Mucosa of stomach (tissue), 1 donor: Measurements from ENCODE around the gene DCAF15.
"Not testable (repeated sequence)": the region's sequence is repeated elsewhere in the genome, so short reads cannot be mapped to it uniquely, and the experiment has no call there.

ENCODE experiments used
- H3K27me3 ChIP-seq: one replicate; pipeline ENCODE4 v1.7.0; 2013; ENCODE audit warnings: mild to moderate bottlenecking, low read length; ENCODE audit not compliant: control insufficient read depth, insufficient read depth
- H3K36me3 ChIP-seq: one replicate; pipeline ENCODE4 v1.7.0; 2013; ENCODE audit warnings: low read length; ENCODE audit not compliant: control insufficient read depth, insufficient read depth
- H3K4me1 ChIP-seq: one replicate; pipeline ENCODE4 v1.7.0; 2013; ENCODE audit warnings: mild to moderate bottlenecking, low read length; ENCODE audit not compliant: control insufficient read depth, insufficient read depth
- H3K4me3 ChIP-seq: one replicate; pipeline ENCODE4 v1.7.0; 2013; ENCODE audit warnings: low read length
- H3K9ac ChIP-seq: one replicate; pipeline ENCODE4 v1.7.0; 2013; ENCODE audit warnings: mild to moderate bottlenecking, low read length, moderate library complexity
- H3K9me3 ChIP-seq: one replicate; pipeline ENCODE4 v1.7.0; 2013; ENCODE audit warnings: mild to moderate bottlenecking, low read length, moderate library complexity; ENCODE audit not compliant: control insufficient read depth
- donor health status: Pancreatic carcinoma.

The DCAF15 gene

DNA sequence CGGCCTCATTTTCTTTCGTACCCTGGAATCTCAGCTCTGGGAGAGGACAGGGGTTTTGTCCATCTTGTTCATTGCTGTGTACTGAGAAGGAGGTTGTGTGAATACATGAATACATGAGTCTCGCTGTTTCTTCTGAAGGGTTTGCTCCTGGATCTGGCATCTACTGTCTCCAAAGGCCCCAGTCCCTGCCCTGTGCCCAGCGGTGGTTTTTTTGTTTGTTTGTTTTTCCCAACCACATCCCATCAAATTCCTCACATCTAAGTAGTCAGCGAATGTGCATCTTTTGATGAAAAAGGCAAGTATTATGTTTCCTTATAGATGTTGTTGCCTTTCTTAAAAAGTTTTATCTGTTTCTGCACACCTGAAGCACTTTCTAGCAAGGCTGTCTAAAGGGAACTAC is 12.5 kb downstream of the DCAF15 start:
- H3K27me3 ChIP-seq, result no peaks in the 10 kb centered on the region
- no peaks in the 10 kb centered on the region for H3K36me3 ChIP-seq
- no peaks in the 10 kb centered on the region for H3K9me3 ChIP-seq
- no peak overlapping the region for H3K9ac ChIP-seq
- no peaks in the 10 kb centered on the region for H3K4me1 ChIP-seq
- no peak overlapping the region for H3K4me3 ChIP-seq

- Histone ChIP-seq H3K4me3 (no peak overlapping the region), H3K36me3 (no peaks in the 10 kb centered on the region), H3K9me3 (no peaks in the 10 kb centered on the region), H3K9ac (no peak overlapping the region), H3K4me1 (no peaks in the 10 kb centered on the region), H3K27me3 (no peaks in the 10 kb centered on the region)
Measured at GRCh38 chr19:13965377-13965896, 13.1 kb downstream of the DCAF15 start.

DNA sequence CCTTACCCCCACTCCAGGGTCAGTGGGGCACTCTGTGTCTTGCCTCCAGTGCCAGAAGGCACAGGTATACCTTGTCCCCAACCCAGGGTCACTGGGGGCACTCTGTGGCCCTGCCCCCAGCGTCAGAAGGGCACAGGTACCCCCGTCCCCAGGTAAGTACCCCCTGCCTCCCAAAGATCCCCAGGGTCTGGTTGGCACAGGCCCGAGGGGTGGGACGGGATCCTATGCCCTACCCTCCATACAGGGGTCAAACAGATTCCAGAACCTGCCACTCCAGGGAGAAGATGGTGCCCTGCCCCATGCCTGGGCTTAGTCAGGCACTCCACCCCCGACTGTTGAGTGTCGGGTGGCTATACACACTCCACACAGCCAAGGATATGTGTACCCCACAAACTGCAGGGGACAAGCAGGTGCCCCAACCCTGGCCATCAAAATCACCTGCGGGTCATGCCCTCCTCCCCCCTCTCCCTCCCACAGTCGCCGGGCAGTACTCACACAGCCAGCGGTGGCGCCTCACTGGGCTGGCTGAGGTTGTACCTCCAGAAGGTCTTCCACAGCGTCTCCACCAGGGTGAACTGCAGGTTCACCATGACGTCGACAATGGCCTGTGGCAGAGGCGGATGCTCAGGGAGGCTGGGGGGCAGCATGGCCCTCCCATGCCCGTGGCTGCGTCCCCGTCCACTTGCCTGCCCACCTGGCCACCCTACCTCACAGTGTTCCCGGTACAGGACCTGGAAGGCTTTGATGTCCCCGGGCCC is 13.8 kb downstream of the DCAF15 start:
- Histone ChIP-seq H3K4me1 (no peaks in the 10 kb centered on the region), H3K27me3 (no peaks in the 10 kb centered on the region), H3K4me3 (no peak overlapping the region), H3K36me3 (no peaks in the 10 kb centered on the region), H3K9ac (no peak overlapping the region), H3K9me3 (no peaks in the 10 kb centered on the region)

DNA sequence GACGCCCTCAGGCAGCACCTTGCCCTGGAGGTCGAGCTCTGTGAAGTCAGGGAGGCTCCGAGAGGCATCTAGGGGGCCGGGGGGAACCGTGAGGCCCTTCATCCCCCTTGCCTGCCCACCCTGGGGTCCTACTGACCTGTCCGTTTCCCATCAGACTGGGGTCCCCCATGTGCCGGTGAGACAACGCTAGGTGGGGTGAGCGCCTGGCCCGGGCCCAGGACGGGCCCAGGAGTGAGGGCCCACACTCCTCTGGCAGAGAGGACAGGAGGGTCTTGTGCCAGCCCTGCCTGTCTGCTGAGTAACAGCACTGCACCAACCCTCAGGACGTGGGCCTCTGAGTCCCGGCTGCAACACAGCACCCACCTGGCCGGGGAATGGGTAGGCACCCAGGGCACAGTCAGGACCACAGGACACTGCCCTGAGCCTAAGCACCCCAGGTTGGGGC is 14.4 kb downstream of the DCAF15 start:
- H3K9ac ChIP-seq, result no peak overlapping the region
- H3K9me3 ChIP-seq, result no peaks in the 10 kb centered on the region
- H3K27me3 ChIP-seq, result no peaks in the 10 kb centered on the region
- no peaks in the 10 kb centered on the region for H3K4me1 ChIP-seq
- H3K4me3 ChIP-seq, result no peak overlapping the region
- no peaks in the 10 kb centered on the region for H3K36me3 ChIP-seq

DNA sequence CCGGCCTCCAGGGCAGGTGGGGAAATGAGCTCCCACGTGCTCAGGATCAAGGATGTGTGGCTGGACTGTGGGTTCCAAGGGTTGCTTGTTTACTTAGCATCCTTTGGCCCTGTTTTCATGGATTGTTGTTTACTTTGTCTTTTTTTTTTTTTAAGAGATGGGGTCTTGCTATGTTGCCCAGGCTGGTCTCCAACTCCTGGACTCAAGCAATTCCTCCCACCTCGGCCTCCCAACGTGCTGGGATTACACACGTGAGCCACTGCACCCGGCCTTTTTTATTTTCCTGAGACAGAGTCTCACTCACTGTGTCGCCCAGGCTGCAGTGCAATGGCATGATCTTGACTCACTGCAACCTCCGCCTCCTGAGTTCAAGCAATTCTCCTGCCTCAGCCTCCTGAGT is 14.9 kb downstream of the DCAF15 start:
- H3K27me3 ChIP-seq, H3K4me3 ChIP-seq, H3K4me1 ChIP-seq, H3K9ac ChIP-seq, H3K9me3 ChIP-seq, H3K36me3 ChIP-seq: not testable (repeated sequence)

DNA sequence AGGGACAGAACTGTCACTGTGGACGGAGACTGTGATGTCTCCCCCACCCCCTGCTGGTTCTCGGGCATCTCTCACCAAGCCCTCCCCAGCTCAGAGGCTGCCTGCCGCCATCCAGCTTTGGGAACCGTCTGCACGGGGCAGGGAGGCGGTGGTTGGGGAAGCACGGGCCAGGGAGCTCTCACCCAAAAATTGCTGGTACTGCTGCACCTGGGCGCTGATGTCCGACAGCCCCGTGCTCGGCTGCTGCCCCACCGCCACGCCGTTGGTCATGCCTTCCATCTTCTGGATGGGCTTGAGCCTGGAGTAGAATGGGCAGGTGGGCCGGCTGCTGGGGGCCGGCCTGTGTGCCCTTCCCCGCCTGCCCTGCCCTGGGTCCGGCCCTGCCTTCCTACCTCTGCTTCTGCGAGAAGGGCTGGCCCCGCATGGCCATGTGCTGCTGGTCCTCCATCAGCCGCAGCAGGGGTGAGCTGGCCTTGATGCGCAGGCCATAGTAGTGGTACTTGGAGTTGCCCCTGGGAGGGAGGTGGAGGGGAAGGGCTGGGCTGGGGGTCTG is 16.1 kb downstream of the DCAF15 start:
- H3K36me3 ChIP-seq, result no peaks in the 10 kb centered on the region

GRCh38 chr19:13968999-13969398 is 16.7 kb downstream of the DCAF15 start:
- Histone ChIP-seq H3K9me3 (no peaks in the 10 kb centered on the region), H3K4me1 (no peaks in the 10 kb centered on the region), H3K27me3 (no peaks in the 10 kb centered on the region), H3K4me3 (no peak overlapping the region), H3K36me3 (no peaks in the 10 kb centered on the region), H3K9ac (no peak overlapping the region)

More for the DNA sequence above, 16.1 kb downstream of the DCAF15 start:
- H3K27me3 ChIP-seq, result no peaks in the 10 kb centered on the region
- no peak overlapping the region for H3K4me3 ChIP-seq
- no peaks in the 10 kb centered on the region for H3K9me3 ChIP-seq
- no peaks in the 10 kb centered on the region for H3K4me1 ChIP-seq
- H3K9ac ChIP-seq, result no peak overlapping the region

GRCh38 chr19:13969897-13970296 is 17.6 kb downstream of the DCAF15 start:
- Histone ChIP-seq H3K36me3 (no peaks in the 10 kb centered on the region), H3K9me3 (no peaks in the 10 kb centered on the region), H3K27me3 (no peaks in the 10 kb centered on the region), H3K9ac (no peak overlapping the region), H3K4me3 (no peak overlapping the region), H3K4me1 (no peaks in the 10 kb centered on the region)

- not testable (repeated sequence) for H3K4me3 ChIP-seq, H3K36me3 ChIP-seq, H3K9me3 ChIP-seq
Measured at GRCh38 chr19:13971868-13972267, 19.6 kb downstream of the DCAF15 start.

DNA sequence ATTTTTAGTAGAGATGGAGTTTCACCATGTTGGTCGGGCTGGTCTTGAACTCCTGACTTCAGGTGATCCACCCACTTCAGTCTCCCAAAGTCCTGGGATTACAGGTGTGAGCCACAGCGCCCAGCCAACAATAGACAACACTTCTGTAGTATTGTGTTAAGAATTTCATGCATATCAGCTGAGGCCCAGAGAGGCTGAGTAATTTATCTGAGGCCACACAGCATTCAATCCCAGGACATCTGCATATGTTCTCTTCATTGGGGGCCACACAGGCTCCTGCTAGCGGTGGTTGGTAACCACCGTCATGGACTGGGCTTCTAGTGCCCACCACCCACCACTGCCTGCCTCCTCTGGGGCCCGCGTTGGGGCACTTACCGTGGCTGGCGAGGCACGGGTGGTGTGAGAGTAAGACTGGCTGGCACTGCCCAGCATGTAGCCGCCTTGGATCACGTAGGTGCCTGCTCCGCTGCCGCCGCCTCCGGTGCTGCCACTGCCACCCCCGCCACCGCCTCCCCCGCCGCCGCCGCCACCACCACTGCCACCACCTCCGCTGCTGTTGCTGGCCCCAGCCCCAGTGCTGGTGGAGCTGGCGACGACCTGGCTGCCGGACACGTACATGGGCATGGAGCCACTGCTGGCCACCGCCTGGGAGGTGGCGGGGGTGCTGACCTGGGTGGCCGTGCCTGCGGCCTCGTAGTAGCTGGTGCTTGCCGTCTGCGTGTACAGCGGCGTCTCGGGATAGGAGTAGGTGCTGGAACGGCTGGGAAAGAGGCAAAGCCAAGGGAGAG is 20.3 kb downstream of the DCAF15 start:
- H3K4me1 ChIP-seq, result no peaks in the 10 kb centered on the region
- H3K9me3 ChIP-seq, result no peaks in the 10 kb centered on the region
- H3K36me3 ChIP-seq, result no peaks in the 10 kb centered on the region
- no peak overlapping the region for H3K9ac ChIP-seq
- no peaks in the 10 kb centered on the region for H3K27me3 ChIP-seq
- no peak overlapping the region for H3K4me3 ChIP-seq

More at GRCh38 chr19:13971868-13972267, 19.6 kb downstream of the DCAF15 start:
- H3K27me3 ChIP-seq, H3K4me1 ChIP-seq, H3K9ac ChIP-seq: not testable (repeated sequence)

DNA sequence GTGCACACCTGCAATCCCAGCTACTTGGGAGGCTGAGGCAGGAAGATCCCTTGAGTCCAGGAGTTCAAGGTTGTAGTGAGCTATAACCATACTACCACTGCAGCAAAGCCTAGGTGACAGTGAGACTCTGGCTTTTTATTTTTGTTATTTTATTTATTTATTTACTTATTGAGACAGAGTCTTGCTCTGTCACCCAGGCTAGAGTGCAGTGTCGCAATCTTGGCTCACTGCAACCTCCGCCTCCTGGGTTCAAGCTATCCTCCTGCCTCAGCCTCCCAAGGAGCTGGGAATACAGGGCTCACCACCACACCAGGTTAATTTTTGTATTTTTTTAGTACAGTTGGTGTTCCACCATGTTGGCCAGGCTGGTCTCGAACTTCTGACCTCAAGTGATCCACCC is 21.2 kb downstream of the DCAF15 start:
- H3K36me3 ChIP-seq, H3K27me3 ChIP-seq, H3K9me3 ChIP-seq, H3K4me3 ChIP-seq, H3K4me1 ChIP-seq, H3K9ac ChIP-seq: not testable (repeated sequence)

- Histone ChIP-seq H3K4me1 (peaks cover 9% of the 10 kb centered on the region), H3K9ac (no peak overlapping the region), H3K4me3 (no peak overlapping the region), H3K36me3 (no peaks in the 10 kb centered on the region), H3K27me3 (no peaks in the 10 kb centered on the region), H3K9me3 (no peaks in the 10 kb centered on the region)
Measured at GRCh38 chr19:13974073-13974472, 21.8 kb downstream of the DCAF15 start.
